HG03439 (cell line): ENCODE measurements around the gene ANGEL1.

Source experiments
- ATAC-seq: cut with Tn5 transposase; IDR thresholded peaks from one replicate; pipeline ENCODE4 v1.9.1; 2021; ENCODE audit warnings: mild to moderate bottlenecking, moderate library complexity; ENCODE audit not compliant: unreplicated experiment

The ANGEL1 gene

GRCh38 chr14:76780360-76780759 lies 32.3 kb downstream of the ANGEL1 start:
- ATAC-seq = no peak

- ATAC-seq = no peak
Measured at GRCh38 chr14:76780058-76780345, 32.7 kb downstream of the ANGEL1 start.

GRCh38 chr14:76779221-76780057 lies 33.2 kb downstream of the ANGEL1 start:
- no peak for ATAC-seq

- no peak for ATAC-seq
Measured at GRCh38 chr14:76778546-76779215, 34.0 kb downstream of the ANGEL1 start.

GRCh38 chr14:76777721-76778120 lies 35.0 kb downstream of the ANGEL1 start:
- no peak for ATAC-seq

- no peak for ATAC-seq
Measured at GRCh38 chr14:76776428-76777251, 36.0 kb downstream of the ANGEL1 start.

- ATAC-seq = no peak
Measured at GRCh38 chr14:76775695-76776427, 36.8 kb downstream of the ANGEL1 start.

- no peak for ATAC-seq
Measured at GRCh38 chr14:76774821-76775694, 37.6 kb downstream of the ANGEL1 start.

GRCh38 chr14:76773956-76774820 lies 38.5 kb downstream of the ANGEL1 start:
- ATAC-seq = no peak

- ATAC-seq = no peak
Measured at GRCh38 chr14:76773188-76773885, 39.3 kb downstream of the ANGEL1 start.

GRCh38 chr14:76772300-76773187 lies 40.1 kb downstream of the ANGEL1 start:
- ATAC-seq = no peak

GRCh38 chr14:76771437-76771980 lies 41.2 kb downstream of the ANGEL1 start:
- ATAC-seq = no peak

- ATAC-seq = no peak
Measured at GRCh38 chr14:76770521-76771436, 41.9 kb downstream of the ANGEL1 start.

- no peak for ATAC-seq
Measured at GRCh38 chr14:76769636-76770292, 42.9 kb downstream of the ANGEL1 start.

- ATAC-seq = no peak
Measured at GRCh38 chr14:76768671-76769500, 43.8 kb downstream of the ANGEL1 start.
